ENCODE data around the gene CDK10.
A peak's percentile ranks its signal among the peaks of the same experiment; 100 is the strongest.

The CDK10 gene

GRCh38 chr16:89727406-89728120 is 41.1 kb downstream of the CDK10 start:
- H3K27ac ChIP-seq: no peak overlapping the region; the same call in 1 of the 2 replicates
- TF ChIP-seq ZFX (IDR thresholded peaks at IDR 0.05; ENCODE audit: borderline replicate concordance): no peak
- TF ChIP-seq, protein P1, sequence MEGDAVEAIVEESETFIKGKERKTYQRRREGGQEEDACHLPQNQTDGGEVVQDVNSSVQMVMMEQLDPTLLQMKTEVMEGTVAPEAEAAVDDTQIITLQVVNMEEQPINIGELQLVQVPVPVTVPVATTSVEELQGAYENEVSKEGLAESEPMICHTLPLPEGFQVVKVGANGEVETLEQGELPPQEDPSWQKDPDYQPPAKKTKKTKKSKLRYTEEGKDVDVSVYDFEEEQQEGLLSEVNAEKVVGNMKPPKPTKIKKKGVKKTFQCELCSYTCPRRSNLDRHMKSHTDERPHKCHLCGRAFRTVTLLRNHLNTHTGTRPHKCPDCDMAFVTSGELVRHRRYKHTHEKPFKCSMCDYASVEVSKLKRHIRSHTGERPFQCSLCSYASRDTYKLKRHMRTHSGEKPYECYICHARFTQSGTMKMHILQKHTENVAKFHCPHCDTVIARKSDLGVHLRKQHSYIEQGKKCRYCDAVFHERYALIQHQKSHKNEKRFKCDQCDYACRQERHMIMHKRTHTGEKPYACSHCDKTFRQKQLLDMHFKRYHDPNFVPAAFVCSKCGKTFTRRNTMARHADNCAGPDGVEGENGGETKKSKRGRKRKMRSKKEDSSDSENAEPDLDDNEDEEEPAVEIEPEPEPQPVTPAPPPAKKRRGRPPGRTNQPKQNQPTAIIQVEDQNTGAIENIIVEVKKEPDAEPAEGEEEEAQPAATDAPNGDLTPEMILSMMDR (IDR thresholded peaks at IDR 0.05): no peak

GRCh38 chr16:89729293-89729692 is 42.8 kb downstream of the CDK10 start:
- H3K27ac ChIP-seq: no peak overlapping the region
- TF ChIP-seq, protein P1 (IDR thresholded peaks at IDR 0.05): no peak
- no peak for TF ChIP-seq ZFX (IDR thresholded peaks at IDR 0.05; ENCODE audit: borderline replicate concordance)

DNA sequence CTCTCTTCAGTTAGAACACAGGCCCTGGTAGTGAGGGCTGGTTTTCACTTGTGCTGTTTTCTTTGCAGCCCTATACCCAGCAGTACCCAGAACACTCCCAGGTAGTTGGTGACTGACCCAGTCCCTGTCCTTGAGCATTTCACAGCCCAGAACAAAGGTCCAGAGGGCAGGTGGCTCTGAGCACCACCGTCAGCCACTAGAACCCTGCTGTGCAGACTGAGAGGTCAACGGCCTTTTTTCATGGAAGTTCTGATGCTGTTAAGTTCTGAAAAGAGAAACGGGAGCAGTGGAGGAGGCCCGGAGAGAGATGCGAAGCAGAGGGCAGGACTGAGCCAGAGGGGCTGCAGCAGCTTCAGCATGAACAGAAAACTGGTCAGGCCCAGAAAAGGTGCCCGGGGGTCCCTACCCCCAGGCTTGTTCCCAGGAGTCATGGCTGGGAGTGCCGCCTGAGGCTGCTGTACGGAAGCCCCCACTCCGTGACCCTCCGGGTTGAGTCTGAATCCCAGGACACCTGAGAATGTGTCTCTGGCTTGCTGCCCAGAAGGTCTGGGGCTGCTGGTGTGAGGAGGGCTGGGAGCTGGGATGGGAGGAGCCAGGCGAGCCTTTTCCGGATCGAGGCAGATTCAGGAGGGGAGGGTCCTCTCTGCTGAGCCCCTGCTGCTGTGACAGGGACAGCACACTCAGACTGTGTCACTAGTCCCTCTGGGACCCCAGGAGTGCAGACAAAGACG is 43.5 kb downstream of the CDK10 start:
- no peak for TF ChIP-seq ZFX (IDR thresholded peaks at IDR 0.05; ENCODE audit: borderline replicate concordance)
- TF ChIP-seq, protein P1 (IDR thresholded peaks at IDR 0.05): no peak
- 0 out of 2 replicates have a peak overlapping the region, but pooled peaks have one; percentile 27 for H3K27ac ChIP-seq

- H3K27ac ChIP-seq: peak overlapping the region; percentile 27; the same call in 1 of the 2 replicates
- no peak for TF ChIP-seq ZFX (IDR thresholded peaks at IDR 0.05; ENCODE audit: borderline replicate concordance)
- TF ChIP-seq, protein P1 (IDR thresholded peaks at IDR 0.05): no peak
Observed at GRCh38 chr16:89730610-89731234, 44.2 kb downstream of the CDK10 start.

- TF ChIP-seq, protein P1 (IDR thresholded peaks at IDR 0.05): no peak
- TF ChIP-seq ZFX (IDR thresholded peaks at IDR 0.05; ENCODE audit: borderline replicate concordance): no peak
- H3K27ac ChIP-seq: peak overlapping the region; percentile 27; the same call in 1 of the 2 replicates
Observed at GRCh38 chr16:89732142-89732917, 45.8 kb downstream of the CDK10 start.

GRCh38 chr16:89732918-89733242 is 46.4 kb downstream of the CDK10 start:
- TF ChIP-seq ZFX (IDR thresholded peaks at IDR 0.05; ENCODE audit: borderline replicate concordance): no peak
- TF ChIP-seq, protein P1 (IDR thresholded peaks at IDR 0.05): no peak
- H3K27ac ChIP-seq: no peak overlapping the region
